ENCODE data around the gene CALD1.

DNA sequence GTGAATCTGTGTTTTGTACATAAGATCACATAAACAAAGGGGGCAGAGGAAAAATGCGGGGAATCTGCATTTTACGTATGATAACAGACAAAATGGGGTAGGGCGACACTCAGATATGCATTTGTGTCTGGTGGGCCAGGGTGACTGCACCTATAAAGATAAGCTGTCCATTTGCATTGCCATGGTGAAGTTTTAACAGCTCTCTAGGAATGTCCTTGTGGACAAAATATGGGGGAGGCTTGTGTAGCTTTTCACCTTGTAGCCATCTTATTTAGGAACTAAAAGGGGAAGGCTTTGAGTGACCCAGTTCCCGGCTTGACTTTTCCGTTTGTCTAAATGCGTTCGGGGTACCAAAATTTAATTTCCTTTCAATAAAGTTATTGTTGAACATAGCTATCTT is 114.5 kb downstream of the CALD1 start:
- no peak for TF ChIP-seq CTCF (IDR thresholded peaks at IDR 0.05)
- no peak for TF ChIP-seq POLR2A (IDR thresholded peaks at IDR 0.05)
- TF ChIP-seq POLR2AphosphoS5 (IDR thresholded peaks at IDR 0.05) = no peak

All from prostate gland (tissue), 2 donors.